ENCODE measurements around the gene MAPK1. TPM values are rescaled to one million over a fixed set of nuclear protein-coding genes. Genes with fewer than 3 reads are reported as not detected.
"Not testable (repeated sequence)": the region's sequence is repeated elsewhere in the genome, so short reads cannot be mapped to it uniquely, and the experiment has no call there.

Gene MAPK1
- total RNA-seq, 2 donors from 2014 or later = 61.4 to 63.1 TPM

DNA sequence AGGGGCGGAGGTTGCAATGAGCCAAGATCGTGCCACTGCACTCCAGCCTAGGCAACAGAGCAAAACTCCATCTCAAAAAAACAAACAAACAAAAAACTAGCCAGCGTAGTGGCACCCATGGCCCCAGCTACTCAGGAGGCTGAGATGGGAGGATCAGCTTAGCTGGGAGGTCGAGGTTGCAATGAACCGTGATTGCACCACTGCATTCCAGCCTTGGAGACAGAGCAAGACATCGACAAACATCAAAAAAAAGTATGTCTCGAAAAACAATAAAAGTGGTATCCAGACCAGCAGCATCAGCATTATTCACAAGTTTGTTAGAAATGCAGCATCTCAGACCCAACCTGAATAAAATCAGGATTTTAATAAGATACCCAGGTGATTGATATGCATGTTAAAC is 6.2 kb upstream of the MAPK1 start:
- DNase-seq (ENCODE audit: low spot score) (no peak), ATAC-seq (ENCODE audit: insufficient number of reproducible peaks, low FRiP score, low read depth) (no peak)
- Histone ChIP-seq H3K4me1 (ENCODE audit: control insufficient read depth in 1 of 2, low read depth in 2 of 2) (peaks cover 5% of the 10 kb centered on the region in 2 donors), H3K27me3 (replicated peaks; ENCODE audit: insufficient read depth) (no peaks in the 10 kb centered on the region), H3K4me3 (no peak overlapping the region), H3K27ac (no peak overlapping the region), H3K36me3 (no peaks in the 10 kb centered on the region), H3K9me3 (no peaks in the 10 kb centered on the region)
- TF ChIP-seq, protein P1, sequence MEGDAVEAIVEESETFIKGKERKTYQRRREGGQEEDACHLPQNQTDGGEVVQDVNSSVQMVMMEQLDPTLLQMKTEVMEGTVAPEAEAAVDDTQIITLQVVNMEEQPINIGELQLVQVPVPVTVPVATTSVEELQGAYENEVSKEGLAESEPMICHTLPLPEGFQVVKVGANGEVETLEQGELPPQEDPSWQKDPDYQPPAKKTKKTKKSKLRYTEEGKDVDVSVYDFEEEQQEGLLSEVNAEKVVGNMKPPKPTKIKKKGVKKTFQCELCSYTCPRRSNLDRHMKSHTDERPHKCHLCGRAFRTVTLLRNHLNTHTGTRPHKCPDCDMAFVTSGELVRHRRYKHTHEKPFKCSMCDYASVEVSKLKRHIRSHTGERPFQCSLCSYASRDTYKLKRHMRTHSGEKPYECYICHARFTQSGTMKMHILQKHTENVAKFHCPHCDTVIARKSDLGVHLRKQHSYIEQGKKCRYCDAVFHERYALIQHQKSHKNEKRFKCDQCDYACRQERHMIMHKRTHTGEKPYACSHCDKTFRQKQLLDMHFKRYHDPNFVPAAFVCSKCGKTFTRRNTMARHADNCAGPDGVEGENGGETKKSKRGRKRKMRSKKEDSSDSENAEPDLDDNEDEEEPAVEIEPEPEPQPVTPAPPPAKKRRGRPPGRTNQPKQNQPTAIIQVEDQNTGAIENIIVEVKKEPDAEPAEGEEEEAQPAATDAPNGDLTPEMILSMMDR (IDR thresholded peaks at IDR 0.05) = no peak

DNA sequence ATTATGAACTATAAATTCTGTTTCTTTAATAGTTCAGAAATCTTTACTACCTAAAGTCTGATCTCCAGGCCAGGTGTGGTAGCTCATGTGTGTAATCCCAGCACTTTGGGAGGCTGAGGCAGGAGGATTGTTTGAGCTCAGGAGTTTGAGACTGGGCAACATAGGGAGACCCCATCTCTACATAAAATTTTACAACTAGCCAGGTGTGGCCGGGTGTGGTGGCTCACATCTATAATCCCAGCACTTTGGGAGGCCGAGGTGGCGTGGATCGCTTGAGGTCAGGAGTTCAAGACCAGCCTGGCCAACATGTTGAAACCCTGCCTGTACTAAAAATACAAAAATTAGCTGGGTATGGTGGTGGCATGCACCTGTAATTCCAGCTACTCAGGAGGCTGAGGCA is 5.3 kb upstream of the MAPK1 start:
- H3K36me3 ChIP-seq; H3K9me3 ChIP-seq; H3K4me3 ChIP-seq; ATAC-seq (ENCODE audit: insufficient number of reproducible peaks, low FRiP score, low read depth); DNase-seq (ENCODE audit: low spot score); H3K27ac ChIP-seq; H3K27me3 ChIP-seq (replicated peaks; ENCODE audit: insufficient read depth): not testable (repeated sequence)
- H3K4me1 ChIP-seq (ENCODE audit: control insufficient read depth in 1 of 2, low read depth in 2 of 2) = peaks cover 5 to 14% of the 10 kb centered on the region in 2 donors

DNA sequence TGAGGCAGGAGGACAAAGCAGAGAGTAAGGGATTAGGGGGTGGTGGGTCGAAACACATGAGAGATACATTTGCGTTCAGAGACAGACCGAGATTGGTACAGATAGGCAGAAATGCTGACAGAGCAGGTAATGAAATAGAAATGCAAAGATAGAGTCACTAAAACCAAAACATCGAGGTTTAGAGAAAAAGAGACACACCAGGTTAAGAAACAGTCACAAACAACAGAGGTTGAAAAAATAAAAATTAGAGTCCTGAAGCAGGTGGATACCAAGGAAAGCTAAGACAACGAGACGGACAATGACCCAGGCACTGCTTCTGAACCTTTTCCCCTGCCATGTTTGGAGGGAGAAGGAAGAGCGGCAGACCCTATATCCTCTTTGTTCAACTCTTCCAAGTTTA is 1.2 kb upstream of the MAPK1 start:
- DNase-seq (ENCODE audit: low spot score) (no peak), ATAC-seq (ENCODE audit: insufficient number of reproducible peaks, low FRiP score, low read depth) (no peak)
- Histone ChIP-seq H3K4me3 (peak overlapping the region; percentile 95), H3K27ac (peak overlapping the region; percentile 87 to 90), H3K9me3 (no peaks in the 10 kb centered on the region), H3K27me3 (replicated peaks; ENCODE audit: insufficient read depth) (no peaks in the 10 kb centered on the region), H3K4me1 (ENCODE audit: control insufficient read depth in 1 of 2, low read depth in 2 of 2) (peaks cover 10 to 36% of the 10 kb centered on the region in 2 donors), H3K36me3 (no peaks in the 10 kb centered on the region)
- TF ChIP-seq, protein P1 (IDR thresholded peaks at IDR 0.05) = no peak

DNA sequence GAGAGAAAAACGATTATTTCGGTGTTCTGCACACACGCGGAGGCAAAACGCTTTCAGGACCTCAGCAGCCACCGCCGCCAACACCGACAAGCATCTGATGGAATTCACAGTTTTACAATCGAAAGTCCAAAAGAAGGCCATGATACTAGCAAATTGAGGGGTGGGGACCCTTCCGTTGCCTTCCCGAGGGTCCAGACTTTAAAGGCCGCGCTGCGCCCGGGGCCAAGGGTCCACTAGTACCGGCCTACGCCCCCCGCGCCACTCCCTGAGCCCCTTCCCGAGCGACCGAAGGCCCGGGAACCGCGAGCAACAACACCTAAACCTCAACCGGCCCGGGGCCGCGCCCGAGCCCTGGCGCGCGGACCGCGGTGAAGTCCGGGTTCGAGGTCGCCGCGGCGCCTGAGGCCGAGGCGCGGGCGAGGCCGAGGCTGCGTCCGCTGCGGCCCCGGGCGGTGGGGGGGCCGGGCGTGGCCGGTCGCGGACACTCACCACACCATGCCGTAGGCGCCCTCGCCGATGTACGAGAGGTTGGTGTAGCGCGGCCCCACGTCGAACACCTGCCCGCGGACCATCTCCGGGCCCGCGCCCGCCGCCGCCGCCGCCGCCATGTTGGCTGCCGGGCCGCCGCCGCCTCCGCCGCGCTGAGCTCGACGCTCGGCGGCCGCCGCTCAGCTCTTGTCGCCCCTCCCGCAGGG is 465 bp downstream of the MAPK1 start:
- peak overlapping the region; percentile 82 to 87 for H3K27ac ChIP-seq
- peaks cover 18 to 46% of the 10 kb centered on the region in 2 donors for H3K4me1 ChIP-seq (ENCODE audit: control insufficient read depth in 1 of 2, low read depth in 2 of 2)
- H3K27me3 ChIP-seq (replicated peaks; ENCODE audit: insufficient read depth) = no peaks in the 10 kb centered on the region
- no peak for DNase-seq (ENCODE audit: low spot score)
- H3K4me3 ChIP-seq = peak overlapping the region; percentile 95
- peak; percentile 32 for ATAC-seq (ENCODE audit: insufficient number of reproducible peaks, low FRiP score, low read depth)
- TF ChIP-seq, protein P1 (IDR thresholded peaks at IDR 0.05) = no peak
- H3K36me3 ChIP-seq = no peaks in the 10 kb centered on the region
- H3K9me3 ChIP-seq = no peaks in the 10 kb centered on the region

DNA sequence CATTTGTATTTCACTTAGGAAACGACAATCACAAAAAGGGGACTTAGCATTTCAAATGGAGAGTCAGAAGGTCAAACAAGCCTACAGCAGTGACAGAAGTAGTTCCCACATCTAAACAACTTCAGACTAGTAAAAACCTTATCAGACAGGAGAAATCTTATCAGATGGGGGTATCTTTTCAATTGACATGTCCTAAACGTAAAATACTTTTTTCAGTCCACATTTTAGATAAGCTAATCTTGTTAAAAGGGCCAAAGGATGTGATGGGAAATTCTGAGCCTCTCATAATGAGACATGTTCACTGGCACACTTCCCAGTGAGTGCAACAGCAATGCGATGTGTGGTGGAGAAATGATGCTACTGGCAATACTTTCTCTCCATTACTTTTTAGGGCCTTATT is 2.4 kb downstream of the MAPK1 start:
- no peaks in the 10 kb centered on the region for H3K9me3 ChIP-seq
- peaks cover 33 to 65% of the 10 kb centered on the region in 2 donors for H3K4me1 ChIP-seq (ENCODE audit: control insufficient read depth in 1 of 2, low read depth in 2 of 2)
- no peak overlapping the region for H3K27ac ChIP-seq
- TF ChIP-seq, protein P1 (IDR thresholded peaks at IDR 0.05) = no peak
- ATAC-seq (ENCODE audit: insufficient number of reproducible peaks, low FRiP score, low read depth) (no peak), DNase-seq (ENCODE audit: low spot score) (peak; percentile 48)
- H3K27me3 ChIP-seq (replicated peaks; ENCODE audit: insufficient read depth) = no peaks in the 10 kb centered on the region
- H3K36me3 ChIP-seq = no peaks in the 10 kb centered on the region
- peak overlapping the region; percentile 95 for H3K4me3 ChIP-seq

Measured in thoracic aorta (tissue), 2 donors.